ENCODE results near the gene FSIP2. TPM values are rescaled to one million over a fixed set of nuclear protein-coding genes. Genes with fewer than 3 reads are reported as not detected.
"Not testable (repeated sequence)": the region's sequence is repeated elsewhere in the genome, so short reads cannot be mapped to it uniquely, and the experiment has no call there.

Gene FSIP2
- total and polyA plus RNA-seq, 2 of the 13 experiments (the other 11 are each of a cell fraction or from before 2014, with no cell fraction given) = 0.01 to 0.07 TPM

DNA sequence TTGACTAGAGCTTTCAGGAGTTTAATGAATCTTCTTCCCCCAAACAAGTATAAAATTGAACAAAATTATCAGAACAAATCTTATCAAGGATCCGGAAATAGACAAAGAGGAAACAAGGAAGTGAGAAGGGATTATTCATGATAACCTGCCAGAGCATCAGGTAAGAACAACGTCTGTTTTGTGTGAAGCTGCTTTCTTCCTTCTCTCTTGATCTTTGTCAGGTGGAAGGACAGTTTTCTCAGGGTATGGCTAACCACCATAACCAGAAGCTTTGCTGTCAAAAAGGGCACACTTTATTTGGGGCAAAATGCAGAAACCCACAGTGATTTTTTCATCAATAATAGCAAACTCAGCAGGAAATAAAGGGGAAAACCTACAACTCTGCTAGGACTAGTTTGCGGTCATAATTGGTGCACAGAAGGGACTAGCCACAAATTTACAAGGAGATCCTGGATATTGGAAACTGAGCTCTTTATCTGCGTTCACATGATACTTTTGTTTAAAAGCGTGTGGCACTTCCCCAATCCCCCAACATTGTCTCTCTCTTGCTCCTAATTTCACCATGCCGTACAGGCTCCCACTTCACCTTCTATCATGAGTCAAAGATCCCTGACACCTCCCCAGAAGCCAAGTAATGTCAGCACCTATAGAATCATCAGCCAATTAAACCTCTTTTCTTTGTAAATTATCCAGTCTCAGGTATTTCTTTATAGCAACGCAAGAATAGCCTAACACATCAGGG, 124.2 kb downstream of the FSIP2 start:
- H3K79me2 ChIP-seq (ENCODE audit: insufficient read depth, low read length) = no peaks in the 10 kb centered on the region
- ATAC-seq (no peak), FAIRE-seq (no peak), DNase-seq (ENCODE audit: low spot score) (no peak)
- WGBS (ENCODE audit: low lambda C conversion rate) = 74% methylated on average over 7 of the region's 7 CpGs
- no peaks in the 10 kb centered on the region for H3K36me3 ChIP-seq (replicated peaks in 1 of 2; ENCODE audit: control insufficient read depth in 1 of 2, insufficient read depth in 2 of 2, low read length in 2 of 2)
- no peaks in the 10 kb centered on the region for H3K9me3 ChIP-seq (ENCODE audit: low read length)
- POLR2A ChIA-PET = no interaction called here
- H3K27me3 ChIP-seq (ENCODE audit: control insufficient read depth in 1 of 2, insufficient read depth in 2 of 2, low read length in 2 of 2) = no peaks in the 10 kb centered on the region
- no peak overlapping the region for H2AFZ ChIP-seq (ENCODE audit: low read length)
- in situ Hi-C loops (cut with HindIII; ENCODE audit: extremely low pct_ligation_motif_present, low pct_unique_long_range_greater_than_20kb) (no loop called here), intact Hi-C loops (cut with micrococcal nuclease; ENCODE audit: unreplicated experiment) (no loop called here)
- no TSS peak for BruUV-seq (replicated peaks)
- no peak overlapping the region for H3K27ac ChIP-seq (ENCODE audit: extremely low read length, insufficient read depth, low read length)
- no peak overlapping the region for H3K9ac ChIP-seq (ENCODE audit: insufficient read depth, low read depth, low read length)
- peaks cover 13% of the 10 kb centered on the region; the same call in 1 of the 2 replicates for H3K4me1 ChIP-seq (ENCODE audit: insufficient read depth, low read length)
- no peak overlapping the region for H3K4me3 ChIP-seq (replicated peaks in 1 of 3; ENCODE audit: insufficient read depth in 1 of 3, low read depth in 2 of 3, low read length in 3 of 3)
- TF ChIP-seq MAFF (IDR thresholded peaks at IDR 0.05; ENCODE audit: low read depth, low read length) (peak; percentile 74; the same call in 1 of the 2 replicates), MAFK (conservative IDR thresholded peaks at IDR 0.05 in 1 of 2, IDR thresholded peaks at IDR 0.05 in 1 of 2; ENCODE audit: low read length in 2 of 2) (peak; percentile 70 to 80), GATAD2A (CRISPR knock-in tag; IDR thresholded peaks at IDR 0.05) (no peak)
- no peak overlapping the region for H3K4me2 ChIP-seq (ENCODE audit: low read depth, low read length)
- CTCF ChIA-PET (ENCODE audit: low intra/inter-chr PET ratio, low total read pairs) = no interaction called here
- no peaks in the 10 kb centered on the region for H4K20me1 ChIP-seq (ENCODE audit: insufficient read depth, low read length)

DNA sequence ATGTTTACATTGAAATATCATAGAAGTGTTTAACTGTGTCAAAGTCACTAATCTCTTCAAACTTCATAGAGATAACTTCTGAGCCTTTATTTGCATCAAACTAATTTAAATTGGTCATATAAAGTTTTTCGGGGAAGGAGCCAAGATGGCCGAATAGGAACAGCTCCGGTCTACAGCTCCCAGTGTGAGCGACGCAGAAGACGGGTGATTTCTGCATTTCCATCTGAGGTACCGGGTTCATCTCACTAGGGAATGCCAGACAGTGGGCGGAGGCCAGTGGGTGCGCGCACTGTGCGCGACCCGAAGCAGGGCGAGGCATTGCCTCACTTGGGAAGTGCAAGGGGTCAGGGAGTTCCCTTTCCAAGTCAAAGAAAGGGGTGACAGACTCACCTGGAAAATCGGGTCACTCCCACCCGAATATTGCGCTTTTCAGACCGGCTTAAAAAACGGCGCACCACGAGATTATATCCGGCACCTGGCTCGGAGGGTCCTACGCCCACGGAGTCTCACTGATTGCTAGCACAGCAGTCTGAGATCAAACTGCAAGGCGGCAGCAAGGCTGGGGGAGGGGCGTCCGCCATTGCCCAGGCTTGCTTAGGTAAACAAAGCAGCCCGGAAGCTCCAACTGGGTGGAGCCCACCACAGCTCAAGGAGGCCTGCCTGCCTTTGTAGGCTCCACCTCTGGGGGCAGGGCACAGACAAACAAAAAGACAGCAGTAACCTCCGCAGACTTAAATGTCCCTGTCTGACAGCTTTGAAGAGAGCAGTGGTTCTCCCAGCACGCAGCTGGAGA, 126.1 kb downstream of the FSIP2 start:
- H3K36me3 ChIP-seq (replicated peaks in 1 of 2; ENCODE audit: control insufficient read depth in 1 of 2, insufficient read depth in 2 of 2, low read length in 2 of 2); ATAC-seq; H3K4me3 ChIP-seq (replicated peaks in 1 of 3; ENCODE audit: insufficient read depth in 1 of 3, low read depth in 2 of 3, low read length in 3 of 3); H3K27me3 ChIP-seq (ENCODE audit: control insufficient read depth in 1 of 2, insufficient read depth in 2 of 2, low read length in 2 of 2); H2AFZ ChIP-seq (ENCODE audit: low read length); BruUV-seq (replicated peaks); in situ Hi-C loops (cut with HindIII; ENCODE audit: extremely low pct_ligation_motif_present, low pct_unique_long_range_greater_than_20kb); intact Hi-C loops (cut with micrococcal nuclease; ENCODE audit: unreplicated experiment); H3K9me3 ChIP-seq (ENCODE audit: low read length); H3K4me2 ChIP-seq (ENCODE audit: low read depth, low read length); H3K9ac ChIP-seq (ENCODE audit: insufficient read depth, low read depth, low read length); H3K27ac ChIP-seq (ENCODE audit: extremely low read length, insufficient read depth, low read length); H3K79me2 ChIP-seq (ENCODE audit: insufficient read depth, low read length); FAIRE-seq; H4K20me1 ChIP-seq (ENCODE audit: insufficient read depth, low read length); CTCF ChIA-PET (ENCODE audit: low intra/inter-chr PET ratio, low total read pairs); DNase-seq (ENCODE audit: low spot score); POLR2A ChIA-PET; TF ChIP-seq FOXA1 (IDR thresholded peaks at IDR 0.05): not testable (repeated sequence)
- H3K4me1 ChIP-seq (ENCODE audit: insufficient read depth, low read length) = peaks cover 13% of the 10 kb centered on the region; the same call in 1 of the 2 replicates
- WGBS (ENCODE audit: low lambda C conversion rate) = 72% methylated on average over 26 of the region's 31 CpGs
- TF ChIP-seq YY1 (IDR thresholded peaks at IDR 0.05; ENCODE audit: insufficient read depth, insufficient replicate concordance, low read depth, low read length) (peak; percentile 43), FOXA1 (CRISPR knock-in tag; IDR thresholded peaks at IDR 0.05) (peak; percentile 34; the same call in 1 of the 2 replicates)
- TF ChIP-seq, protein P1, sequence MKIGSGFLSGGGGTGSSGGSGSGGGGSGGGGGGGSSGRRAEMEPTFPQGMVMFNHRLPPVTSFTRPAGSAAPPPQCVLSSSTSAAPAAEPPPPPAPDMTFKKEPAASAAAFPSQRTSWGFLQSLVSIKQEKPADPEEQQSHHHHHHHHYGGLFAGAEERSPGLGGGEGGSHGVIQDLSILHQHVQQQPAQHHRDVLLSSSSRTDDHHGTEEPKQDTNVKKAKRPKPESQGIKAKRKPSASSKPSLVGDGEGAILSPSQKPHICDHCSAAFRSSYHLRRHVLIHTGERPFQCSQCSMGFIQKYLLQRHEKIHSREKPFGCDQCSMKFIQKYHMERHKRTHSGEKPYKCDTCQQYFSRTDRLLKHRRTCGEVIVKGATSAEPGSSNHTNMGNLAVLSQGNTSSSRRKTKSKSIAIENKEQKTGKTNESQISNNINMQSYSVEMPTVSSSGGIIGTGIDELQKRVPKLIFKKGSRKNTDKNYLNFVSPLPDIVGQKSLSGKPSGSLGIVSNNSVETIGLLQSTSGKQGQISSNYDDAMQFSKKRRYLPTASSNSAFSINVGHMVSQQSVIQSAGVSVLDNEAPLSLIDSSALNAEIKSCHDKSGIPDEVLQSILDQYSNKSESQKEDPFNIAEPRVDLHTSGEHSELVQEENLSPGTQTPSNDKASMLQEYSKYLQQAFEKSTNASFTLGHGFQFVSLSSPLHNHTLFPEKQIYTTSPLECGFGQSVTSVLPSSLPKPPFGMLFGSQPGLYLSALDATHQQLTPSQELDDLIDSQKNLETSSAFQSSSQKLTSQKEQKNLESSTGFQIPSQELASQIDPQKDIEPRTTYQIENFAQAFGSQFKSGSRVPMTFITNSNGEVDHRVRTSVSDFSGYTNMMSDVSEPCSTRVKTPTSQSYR (CRISPR knock-in tag; IDR thresholded peaks at IDR 0.05; ENCODE audit: borderline replicate concordance) = peak; percentile 61; the same call in 1 of the 2 replicates
